HCT116 (cell line): ENCODE results near the gene FRMD7. TPM values are rescaled to one million over a fixed set of nuclear protein-coding genes. Genes with fewer than 3 reads are reported as not detected.

Experiments used
- ATAC-seq: fragments of 200-7000 bp; cut with Tn5 transposase; 2 replicates; pipeline ENCODE4 v1.9.1; 2020; ENCODE audit warnings: mild to moderate bottlenecking, moderate library complexity
- BruUV-seq: library from RNA; stranded (reverse); fragments of 400-500 nt; replicated peaks from 2 replicates; lab custom pipeline; 2021; lab: Mats Ljungman, UMichigan
- CTCF ChIA-PET: fragments of 300-600 bp; sonication (Branson Sonifier 250); formaldehyde crosslinking; loops from one replicate; lab custom pipeline; 2021; ENCODE audit warnings: antibody characterized with exemption; lab: Charles Lee
- POLR2A ChIA-PET: fragments of 300-600, 350-600 bp; sonication (Branson Sonifier 250); formaldehyde crosslinking; loops from one replicate; lab custom pipeline; 2021; ENCODE audit warnings: antibody characterized with exemption; lab: Charles Lee
- RAD21 ChIA-PET, 2 experiments: fragments of 300-600 bp; sonication (Branson Sonifier 250); formaldehyde crosslinking; loops; one replicate each; lab custom pipeline; 2023; ENCODE audit warnings: low total read pairs in 2 of 2; ENCODE audit not compliant: uncharacterized antibody in 2 of 2, unreplicated experiment in 2 of 2, low non-redundant PET in 1 of 2; lab: Charles Lee
- DNase-seq: peaks from one replicate; pipeline ENCODE4 v3.0.0-alpha.2; 2010; ENCODE audit warnings: low read depth, low spot score
- H2AFZ ChIP-seq: fragments of 200-600 bp; shearing (Covaris generic), sonication (generic); 2 replicates; pipeline ENCODE4 v1.6.1; 2017; ENCODE audit warnings: low read depth, mixed run types, mixed read lengths, antibody characterized with exemption, low read length; ENCODE audit not compliant: poor library complexity, severe bottlenecking
- H3K27ac ChIP-seq: 2 replicates; pipeline ENCODE4 v1.5.1; 2012; ENCODE audit warnings: low read depth, low read length
- H3K27me3 ChIP-seq: fragments of 200-600 bp; sonication (generic); 2 replicates; pipeline ENCODE4 v1.6.1; 2016; ENCODE audit warnings: mixed run types, low read length, mixed read lengths; ENCODE audit not compliant: insufficient read depth
- H3K36me3 ChIP-seq, 2 experiments: fragments of 200-500 bp in 1 of 2; fragments of 200-600 bp in 1 of 2; sonication (Bioruptor generic) in 1 of 2; sonication (generic) in 1 of 2; 2 replicates each; pipeline versions ENCODE4 v1.5.1 to v1.6.1; 2014 to 2016; ENCODE audit warnings: low read length in 2 of 2, inconsistent platforms in 1 of 2, mixed read lengths in 1 of 2, mixed run types in 1 of 2; ENCODE audit not compliant: insufficient read depth in 2 of 2, control insufficient read depth in 1 of 2
- H3K4me1 ChIP-seq, 2 experiments: fragments of 200-600 bp in 1 of 2; sonication (generic) in 1 of 2; 2 replicates each; pipeline versions ENCODE4 v1.5.1 to v1.6.1; 2012 to 2017; ENCODE audit warnings: low read length in 2 of 2, inconsistent platforms in 1 of 2, mild to moderate bottlenecking in 1 of 2, mixed read lengths in 1 of 2, mixed run types in 1 of 2, moderate library complexity in 1 of 2; ENCODE audit not compliant: insufficient read depth in 2 of 2, control insufficient read depth in 1 of 2
- H3K4me2 ChIP-seq: fragments of 200-600 bp; sonication (generic); 2 replicates; pipeline ENCODE4 v1.6.1; 2017; ENCODE audit warnings: mixed run types, low read length, mixed read lengths
- H3K4me3 ChIP-seq, 2 experiments: fragments of 200-600 bp in 1 of 2; sonication (generic) in 1 of 2; replicated peaks in 1 of 2; 2 replicates each; pipeline ENCODE4 v1.5.1; 2011 to 2016; ENCODE audit warnings: low read length in 2 of 2, control low read depth in 1 of 2, low read depth in 1 of 2, mild to moderate bottlenecking in 1 of 2, mixed read lengths in 1 of 2, mixed run types in 1 of 2
- H3K79me2 ChIP-seq: fragments of 200-600 bp; sonication (generic); 2 replicates; pipeline ENCODE4 v1.6.1; 2017; ENCODE audit warnings: mild to moderate bottlenecking, mixed run types, low read length, moderate library complexity, mixed read lengths; ENCODE audit not compliant: insufficient read depth
- H3K9ac ChIP-seq: fragments of 200-600 bp; sonication (generic); 2 replicates; pipeline ENCODE4 v1.6.1; 2016; ENCODE audit warnings: low read length, mixed read lengths
- H3K9me2 ChIP-seq: fragments of 200-600 bp; sonication (generic), shearing (Covaris generic); 2 replicates; pipeline ENCODE4 v1.6.1; 2017; ENCODE audit warnings: mixed run types, mild to moderate bottlenecking, moderate library complexity; ENCODE audit not compliant: insufficient read depth
- H3K9me3 ChIP-seq, 2 experiments: fragments of 200-500 bp in 1 of 2; fragments of 200-600 bp in 1 of 2; sonication (Bioruptor generic) in 1 of 2; sonication (generic) in 1 of 2; 2 replicates each; pipeline ENCODE4 v1.6.1; 2014 to 2017; ENCODE audit warnings: low read length in 2 of 2, mixed read lengths in 2 of 2, inconsistent platforms in 1 of 2, low read depth in 1 of 2, mild to moderate bottlenecking in 1 of 2, mixed run types in 1 of 2, moderate library complexity in 1 of 2; ENCODE audit not compliant: control insufficient read depth in 1 of 2, insufficient read depth in 1 of 2
- H4K20me1 ChIP-seq: fragments of 200-600 bp; sonication (generic), shearing (Covaris generic); 2 replicates; pipeline ENCODE4 v1.6.1; 2017; ENCODE audit warnings: mixed run types, mild to moderate bottlenecking, moderate library complexity; ENCODE audit not compliant: insufficient read depth
- ATF3 ChIP-seq: IDR thresholded peaks from 2 replicates; pipeline ENCODE4 v1.6.1; 2012
- CEBPB ChIP-seq: IDR thresholded peaks from 2 replicates; pipeline ENCODE4 v1.6.1; 2012; ENCODE audit warnings: low read depth
- EGR1 ChIP-seq: IDR thresholded peaks from 2 replicates; pipeline ENCODE4 v1.6.1; 2012; ENCODE audit warnings: low read depth
- EZH2 ChIP-seq: fragments of 200-600 bp; sonication (generic); IDR thresholded peaks from 2 replicates; pipeline ENCODE4 v1.6.1; 2017; ENCODE audit warnings: antibody characterized with exemption, mixed run types
- EZH2phosphoT487 ChIP-seq: fragments of 200-600 bp; IDR thresholded peaks from 2 replicates; pipeline ENCODE4 v1.6.1; 2018; ENCODE audit warnings: antibody characterized with exemption, borderline replicate concordance
- FOSL1 ChIP-seq: IDR thresholded peaks from 2 replicates; pipeline ENCODE4 v1.6.1; 2012; ENCODE audit warnings: low read depth
- POLR2A ChIP-seq: IDR thresholded peaks from 2 replicates; pipeline ENCODE4 v1.7.0; 2011; ENCODE audit warnings: borderline replicate concordance; ENCODE audit not compliant: insufficient read depth, insufficient read length; ENCODE audit errors: extremely low read depth
- POLR2AphosphoS5 ChIP-seq: IDR thresholded peaks from 2 replicates; pipeline ENCODE4 v1.6.1; 2011; ENCODE audit warnings: mild to moderate bottlenecking, low read depth, low read length, moderate library complexity
- RAD21 ChIP-seq: IDR thresholded peaks from 2 replicates; pipeline ENCODE4 v1.6.1; 2012; ENCODE audit warnings: low read depth, mild to moderate bottlenecking
- SIN3A ChIP-seq: IDR thresholded peaks from 2 replicates; pipeline ENCODE4 v1.6.1; 2012; ENCODE audit warnings: low read depth
- SP1 ChIP-seq: IDR thresholded peaks from 2 replicates; pipeline ENCODE4 v1.6.1; 2012; ENCODE audit warnings: low read depth
- SRF ChIP-seq: IDR thresholded peaks from 2 replicates; pipeline ENCODE4 v1.6.1; 2012; ENCODE audit warnings: low read depth
- ZFX ChIP-seq: fragments of 450-650 bp; IDR thresholded peaks from 2 replicates; pipeline ENCODE4 v1.6.1; 2017
- intact Hi-C: fragments of 100-400 bp; cut with micrococcal nuclease; formaldehyde crosslinking; loops from 2 replicates; pipeline ENCODE4 v1.10.0; 2022
- total RNA-seq: library from RNA; stranded (reverse); gene quantifications from one replicate; pipeline ENCODE4 v1.2.1, GENCODE V29; 2021; ENCODE audit not compliant: unreplicated experiment
- TF ChIP-seq, protein P1 (sequence below): IDR thresholded peaks from 2 replicates; pipeline ENCODE4 v1.6.1; 2012; ENCODE audit warnings: low read depth

Gene FRMD7
- total RNA-seq, 1 experiment from 2014 or later = not detected

DNA sequence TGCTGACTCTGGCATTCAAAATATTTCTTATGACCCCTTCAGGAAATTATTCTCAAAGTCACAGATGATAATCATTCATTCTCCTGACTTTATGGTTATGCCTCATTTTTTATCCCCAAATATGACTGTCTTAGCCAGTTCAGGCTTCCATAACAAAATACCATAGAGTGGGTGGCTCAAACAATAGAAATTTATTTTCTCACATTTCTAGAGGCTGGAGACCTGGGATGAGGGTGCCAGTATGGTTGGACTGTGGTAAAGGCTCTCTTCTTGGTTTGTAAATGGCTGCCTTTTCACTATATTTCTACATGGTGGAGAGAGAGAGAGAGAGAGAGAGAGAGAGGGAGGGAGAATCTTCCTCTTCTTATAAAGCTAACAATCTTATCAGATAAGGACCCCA, 20.5 kb downstream of the FRMD7 start:
- POLR2A ChIA-PET = no interaction called here
- H2AFZ ChIP-seq = no peak overlapping the region
- CTCF ChIA-PET = no interaction called here

More for the DNA sequence above, 20.5 kb downstream of the FRMD7 start:
- Histone ChIP-seq H4K20me1 (no peaks in the 10 kb centered on the region), H3K4me1 (no peaks in the 10 kb centered on the region), H3K9me2 (no peaks in the 10 kb centered on the region), H3K4me3 (no peak overlapping the region), H3K4me2 (no peak overlapping the region), H3K27ac (no peak overlapping the region), H3K27me3 (no peaks in the 10 kb centered on the region), H3K9me3 (no peaks in the 10 kb centered on the region), H3K9ac (no peak overlapping the region), H3K36me3 (no peaks in the 10 kb centered on the region), H3K79me2 (no peaks in the 10 kb centered on the region)
- TF ChIP-seq SRF (no peak), ZFX (no peak), SIN3A (no peak), CEBPB (no peak), POLR2A (no peak), SP1 (no peak), EZH2phosphoT487 (no peak), EGR1 (no peak), POLR2AphosphoS5 (no peak), ATF3 (no peak), EZH2 (no peak), FOSL1 (no peak), RAD21 (no peak)
- TF ChIP-seq, protein P1, sequence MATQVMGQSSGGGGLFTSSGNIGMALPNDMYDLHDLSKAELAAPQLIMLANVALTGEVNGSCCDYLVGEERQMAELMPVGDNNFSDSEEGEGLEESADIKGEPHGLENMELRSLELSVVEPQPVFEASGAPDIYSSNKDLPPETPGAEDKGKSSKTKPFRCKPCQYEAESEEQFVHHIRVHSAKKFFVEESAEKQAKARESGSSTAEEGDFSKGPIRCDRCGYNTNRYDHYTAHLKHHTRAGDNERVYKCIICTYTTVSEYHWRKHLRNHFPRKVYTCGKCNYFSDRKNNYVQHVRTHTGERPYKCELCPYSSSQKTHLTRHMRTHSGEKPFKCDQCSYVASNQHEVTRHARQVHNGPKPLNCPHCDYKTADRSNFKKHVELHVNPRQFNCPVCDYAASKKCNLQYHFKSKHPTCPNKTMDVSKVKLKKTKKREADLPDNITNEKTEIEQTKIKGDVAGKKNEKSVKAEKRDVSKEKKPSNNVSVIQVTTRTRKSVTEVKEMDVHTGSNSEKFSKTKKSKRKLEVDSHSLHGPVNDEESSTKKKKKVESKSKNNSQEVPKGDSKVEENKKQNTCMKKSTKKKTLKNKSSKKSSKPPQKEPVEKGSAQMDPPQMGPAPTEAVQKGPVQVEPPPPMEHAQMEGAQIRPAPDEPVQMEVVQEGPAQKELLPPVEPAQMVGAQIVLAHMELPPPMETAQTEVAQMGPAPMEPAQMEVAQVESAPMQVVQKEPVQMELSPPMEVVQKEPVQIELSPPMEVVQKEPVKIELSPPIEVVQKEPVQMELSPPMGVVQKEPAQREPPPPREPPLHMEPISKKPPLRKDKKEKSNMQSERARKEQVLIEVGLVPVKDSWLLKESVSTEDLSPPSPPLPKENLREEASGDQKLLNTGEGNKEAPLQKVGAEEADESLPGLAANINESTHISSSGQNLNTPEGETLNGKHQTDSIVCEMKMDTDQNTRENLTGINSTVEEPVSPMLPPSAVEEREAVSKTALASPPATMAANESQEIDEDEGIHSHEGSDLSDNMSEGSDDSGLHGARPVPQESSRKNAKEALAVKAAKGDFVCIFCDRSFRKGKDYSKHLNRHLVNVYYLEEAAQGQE = no peak
- DNase-seq (no peak), ATAC-seq (no peak)
- intact Hi-C loops = no loop called here
- RAD21 ChIA-PET = no interaction called here
- BruUV-seq = no TSS peak
